ENCODE data around the gene SIGLEC1. TPM values are rescaled to one million over a fixed set of nuclear protein-coding genes. Genes with fewer than 3 reads are reported as not detected.

The SIGLEC1 gene
- total and polyA plus RNA-seq, 2 donors (not counting 3 experiments of a cell fraction or from before 2014, with no cell fraction given) = not detected

GRCh38 chr20:3744037-3744436, 31.6 kb upstream of the SIGLEC1 start:
- H3K79me2 ChIP-seq (ENCODE audit: control insufficient read depth, insufficient read depth, low read length) = no peaks in the 10 kb centered on the region
- no peak overlapping the region for H3K9ac ChIP-seq (replicated peaks; ENCODE audit: extremely low read depth, insufficient read depth, low read length)
- H3K9me1 ChIP-seq (replicated peaks; ENCODE audit: control insufficient read depth, extremely low read depth, insufficient read depth, low read length) = no peaks in the 10 kb centered on the region
- no peak overlapping the region for H3K4me2 ChIP-seq (ENCODE audit: insufficient read depth, low read length)
- peaks cover 9% of the 10 kb centered on the region for H3K4me1 ChIP-seq (ENCODE audit: control insufficient read depth, extremely low read depth, insufficient read depth, low read length)
- no peak overlapping the region for H2AFZ ChIP-seq (ENCODE audit: low read depth, low read length)
- ChIA-PET CTCF (interaction anchor here (1.0 to 2.9 kb wide), 3 partner anchors 9 to 67 kb away, joined by 4 to 16 read pairs (median 7); no protein-coding TSS in a partner anchor), POLR2A (no interaction called here)
- no peaks in the 10 kb centered on the region for H3K27me3 ChIP-seq (ENCODE audit: control insufficient read depth in 2 of 2, insufficient read depth in 2 of 2, low read length in 2 of 2)
- dilution Hi-C loops (cut with MboI; ENCODE audit: extremely low pct_ligation_motif_present, low sequenced_read_pairs) (no loop called here), intact Hi-C loops (cut with micrococcal nuclease) (no loop called here)
- no peak for TF ChIP-seq JUN (IDR thresholded peaks at IDR 0.05; ENCODE audit: borderline replicate concordance, insufficient read depth, insufficient read length, low read depth)
- no peak for TF ChIP-seq POLR2AphosphoS5 (IDR thresholded peaks at IDR 0.05; ENCODE audit: insufficient read depth, low read depth, low read length)
- TF ChIP-seq MYC (IDR thresholded peaks at IDR 0.05; ENCODE audit: low read depth, low read length) = no peak
- TF ChIP-seq MAX (IDR thresholded peaks at IDR 0.05; ENCODE audit: insufficient read depth, insufficient read length) = no peak
- no peak for TF ChIP-seq FOS (IDR thresholded peaks at IDR 0.05; ENCODE audit: borderline replicate concordance, insufficient read depth, low read length)
- no peak for TF ChIP-seq EZH2 (IDR thresholded peaks at IDR 0.05; ENCODE audit: borderline replicate concordance, low read depth, low read length, severe bottlenecking)
- no peak for TF ChIP-seq GATA2 (IDR thresholded peaks at IDR 0.05; ENCODE audit: insufficient read depth, insufficient read length, low read depth, low read length)
- no peak for TF ChIP-seq CTCF (IDR thresholded peaks at IDR 0.05; ENCODE audit: extremely low read depth in 1 of 2, insufficient read depth in 1 of 2, low read depth in 1 of 2, low read length in 2 of 2)
- no peak for TF ChIP-seq POLR2A (IDR thresholded peaks at IDR 0.05; ENCODE audit: low read depth, low read length)
- no peaks in the 10 kb centered on the region for H3K36me3 ChIP-seq (ENCODE audit: control insufficient read depth in 2 of 2, extremely low read depth in 1 of 2, insufficient read depth in 2 of 2, low read length in 2 of 2)
- DNase-seq (ENCODE audit: low read depth, low spot score) (no peak), FAIRE-seq (no peak)
- BruUV-seq (replicated peaks) = no TSS peak
- no peak overlapping the region for H3K27ac ChIP-seq (ENCODE audit: insufficient read depth, low read depth, low read length)
- no peak overlapping the region for H3K4me3 ChIP-seq (replicated peaks in 1 of 3; ENCODE audit: insufficient read depth in 1 of 3, low read depth in 1 of 3, low read length in 3 of 3)
- H4K20me1 ChIP-seq (replicated peaks; ENCODE audit: control insufficient read depth, extremely low read depth, insufficient read depth, low read length) = no peaks in the 10 kb centered on the region
- no peaks in the 10 kb centered on the region for H3K9me3 ChIP-seq (replicated peaks; ENCODE audit: control insufficient read depth, insufficient read depth, low read length)
